ENCODE results near the gene SNRPD2. TPM values are rescaled to one million over a fixed set of nuclear protein-coding genes. Genes with fewer than 3 reads are reported as not detected.
A peak's percentile ranks its signal among the peaks of the same experiment; 100 is the strongest.

SNRPD2 gene
- total and polyA plus RNA-seq, 2 of the 8 experiments (the other 6 are each of a cell fraction or from before 2014, with no cell fraction given), result 645 to 759 TPM

DNA sequence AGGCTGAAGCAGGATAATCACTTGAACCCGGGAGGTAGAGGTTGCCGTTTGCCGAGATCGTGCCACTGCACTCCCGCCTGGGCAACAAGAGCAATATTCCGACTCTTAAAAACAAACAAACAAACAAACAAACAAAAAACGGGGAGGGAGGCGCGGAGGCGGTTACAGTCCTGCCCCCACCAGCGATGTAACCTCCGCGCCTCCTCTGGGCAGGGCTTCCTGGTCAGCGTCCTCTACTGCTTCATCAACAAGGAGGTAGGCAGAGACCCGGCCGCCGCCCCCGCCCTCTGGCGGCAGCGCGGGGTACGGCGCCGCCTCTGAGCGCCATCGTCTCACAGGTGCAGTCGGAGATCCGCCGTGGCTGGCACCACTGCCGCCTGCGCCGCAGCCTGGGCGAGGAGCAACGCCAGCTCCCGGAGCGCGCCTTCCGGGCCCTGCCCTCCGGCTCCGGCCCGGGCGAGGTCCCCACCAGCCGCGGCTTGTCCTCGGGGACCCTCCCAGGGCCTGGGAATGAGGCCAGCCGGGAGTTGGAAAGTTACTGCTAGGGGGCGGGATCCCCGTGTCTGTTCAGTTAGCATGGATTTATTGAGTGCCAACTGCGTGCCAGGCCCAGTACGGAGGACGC lies 10.2 kb downstream of the SNRPD2 start (continued):
- TF ChIP-seq, protein P1, sequence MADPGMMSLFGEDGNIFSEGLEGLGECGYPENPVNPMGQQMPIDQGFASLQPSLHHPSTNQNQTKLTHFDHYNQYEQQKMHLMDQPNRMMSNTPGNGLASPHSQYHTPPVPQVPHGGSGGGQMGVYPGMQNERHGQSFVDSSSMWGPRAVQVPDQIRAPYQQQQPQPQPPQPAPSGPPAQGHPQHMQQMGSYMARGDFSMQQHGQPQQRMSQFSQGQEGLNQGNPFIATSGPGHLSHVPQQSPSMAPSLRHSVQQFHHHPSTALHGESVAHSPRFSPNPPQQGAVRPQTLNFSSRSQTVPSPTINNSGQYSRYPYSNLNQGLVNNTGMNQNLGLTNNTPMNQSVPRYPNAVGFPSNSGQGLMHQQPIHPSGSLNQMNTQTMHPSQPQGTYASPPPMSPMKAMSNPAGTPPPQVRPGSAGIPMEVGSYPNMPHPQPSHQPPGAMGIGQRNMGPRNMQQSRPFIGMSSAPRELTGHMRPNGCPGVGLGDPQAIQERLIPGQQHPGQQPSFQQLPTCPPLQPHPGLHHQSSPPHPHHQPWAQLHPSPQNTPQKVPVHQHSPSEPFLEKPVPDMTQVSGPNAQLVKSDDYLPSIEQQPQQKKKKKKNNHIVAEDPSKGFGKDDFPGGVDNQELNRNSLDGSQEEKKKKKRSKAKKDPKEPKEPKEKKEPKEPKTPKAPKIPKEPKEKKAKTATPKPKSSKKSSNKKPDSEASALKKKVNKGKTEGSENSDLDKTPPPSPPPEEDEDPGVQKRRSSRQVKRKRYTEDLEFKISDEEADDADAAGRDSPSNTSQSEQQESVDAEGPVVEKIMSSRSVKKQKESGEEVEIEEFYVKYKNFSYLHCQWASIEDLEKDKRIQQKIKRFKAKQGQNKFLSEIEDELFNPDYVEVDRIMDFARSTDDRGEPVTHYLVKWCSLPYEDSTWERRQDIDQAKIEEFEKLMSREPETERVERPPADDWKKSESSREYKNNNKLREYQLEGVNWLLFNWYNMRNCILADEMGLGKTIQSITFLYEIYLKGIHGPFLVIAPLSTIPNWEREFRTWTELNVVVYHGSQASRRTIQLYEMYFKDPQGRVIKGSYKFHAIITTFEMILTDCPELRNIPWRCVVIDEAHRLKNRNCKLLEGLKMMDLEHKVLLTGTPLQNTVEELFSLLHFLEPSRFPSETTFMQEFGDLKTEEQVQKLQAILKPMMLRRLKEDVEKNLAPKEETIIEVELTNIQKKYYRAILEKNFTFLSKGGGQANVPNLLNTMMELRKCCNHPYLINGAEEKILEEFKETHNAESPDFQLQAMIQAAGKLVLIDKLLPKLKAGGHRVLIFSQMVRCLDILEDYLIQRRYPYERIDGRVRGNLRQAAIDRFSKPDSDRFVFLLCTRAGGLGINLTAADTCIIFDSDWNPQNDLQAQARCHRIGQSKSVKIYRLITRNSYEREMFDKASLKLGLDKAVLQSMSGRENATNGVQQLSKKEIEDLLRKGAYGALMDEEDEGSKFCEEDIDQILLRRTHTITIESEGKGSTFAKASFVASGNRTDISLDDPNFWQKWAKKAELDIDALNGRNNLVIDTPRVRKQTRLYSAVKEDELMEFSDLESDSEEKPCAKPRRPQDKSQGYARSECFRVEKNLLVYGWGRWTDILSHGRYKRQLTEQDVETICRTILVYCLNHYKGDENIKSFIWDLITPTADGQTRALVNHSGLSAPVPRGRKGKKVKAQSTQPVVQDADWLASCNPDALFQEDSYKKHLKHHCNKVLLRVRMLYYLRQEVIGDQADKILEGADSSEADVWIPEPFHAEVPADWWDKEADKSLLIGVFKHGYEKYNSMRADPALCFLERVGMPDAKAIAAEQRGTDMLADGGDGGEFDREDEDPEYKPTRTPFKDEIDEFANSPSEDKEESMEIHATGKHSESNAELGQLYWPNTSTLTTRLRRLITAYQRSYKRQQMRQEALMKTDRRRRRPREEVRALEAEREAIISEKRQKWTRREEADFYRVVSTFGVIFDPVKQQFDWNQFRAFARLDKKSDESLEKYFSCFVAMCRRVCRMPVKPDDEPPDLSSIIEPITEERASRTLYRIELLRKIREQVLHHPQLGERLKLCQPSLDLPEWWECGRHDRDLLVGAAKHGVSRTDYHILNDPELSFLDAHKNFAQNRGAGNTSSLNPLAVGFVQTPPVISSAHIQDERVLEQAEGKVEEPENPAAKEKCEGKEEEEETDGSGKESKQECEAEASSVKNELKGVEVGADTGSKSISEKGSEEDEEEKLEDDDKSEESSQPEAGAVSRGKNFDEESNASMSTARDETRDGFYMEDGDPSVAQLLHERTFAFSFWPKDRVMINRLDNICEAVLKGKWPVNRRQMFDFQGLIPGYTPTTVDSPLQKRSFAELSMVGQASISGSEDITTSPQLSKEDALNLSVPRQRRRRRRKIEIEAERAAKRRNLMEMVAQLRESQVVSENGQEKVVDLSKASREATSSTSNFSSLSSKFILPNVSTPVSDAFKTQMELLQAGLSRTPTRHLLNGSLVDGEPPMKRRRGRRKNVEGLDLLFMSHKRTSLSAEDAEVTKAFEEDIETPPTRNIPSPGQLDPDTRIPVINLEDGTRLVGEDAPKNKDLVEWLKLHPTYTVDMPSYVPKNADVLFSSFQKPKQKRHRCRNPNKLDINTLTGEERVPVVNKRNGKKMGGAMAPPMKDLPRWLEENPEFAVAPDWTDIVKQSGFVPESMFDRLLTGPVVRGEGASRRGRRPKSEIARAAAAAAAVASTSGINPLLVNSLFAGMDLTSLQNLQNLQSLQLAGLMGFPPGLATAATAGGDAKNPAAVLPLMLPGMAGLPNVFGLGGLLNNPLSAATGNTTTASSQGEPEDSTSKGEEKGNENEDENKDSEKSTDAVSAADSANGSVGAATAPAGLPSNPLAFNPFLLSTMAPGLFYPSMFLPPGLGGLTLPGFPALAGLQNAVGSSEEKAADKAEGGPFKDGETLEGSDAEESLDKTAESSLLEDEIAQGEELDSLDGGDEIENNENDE (IDR thresholded peaks at IDR 0.05; ENCODE audit: insufficient replicate concordance, low read length), result no peak
- TF ChIP-seq, protein P2, sequence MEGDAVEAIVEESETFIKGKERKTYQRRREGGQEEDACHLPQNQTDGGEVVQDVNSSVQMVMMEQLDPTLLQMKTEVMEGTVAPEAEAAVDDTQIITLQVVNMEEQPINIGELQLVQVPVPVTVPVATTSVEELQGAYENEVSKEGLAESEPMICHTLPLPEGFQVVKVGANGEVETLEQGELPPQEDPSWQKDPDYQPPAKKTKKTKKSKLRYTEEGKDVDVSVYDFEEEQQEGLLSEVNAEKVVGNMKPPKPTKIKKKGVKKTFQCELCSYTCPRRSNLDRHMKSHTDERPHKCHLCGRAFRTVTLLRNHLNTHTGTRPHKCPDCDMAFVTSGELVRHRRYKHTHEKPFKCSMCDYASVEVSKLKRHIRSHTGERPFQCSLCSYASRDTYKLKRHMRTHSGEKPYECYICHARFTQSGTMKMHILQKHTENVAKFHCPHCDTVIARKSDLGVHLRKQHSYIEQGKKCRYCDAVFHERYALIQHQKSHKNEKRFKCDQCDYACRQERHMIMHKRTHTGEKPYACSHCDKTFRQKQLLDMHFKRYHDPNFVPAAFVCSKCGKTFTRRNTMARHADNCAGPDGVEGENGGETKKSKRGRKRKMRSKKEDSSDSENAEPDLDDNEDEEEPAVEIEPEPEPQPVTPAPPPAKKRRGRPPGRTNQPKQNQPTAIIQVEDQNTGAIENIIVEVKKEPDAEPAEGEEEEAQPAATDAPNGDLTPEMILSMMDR (IDR thresholded peaks at IDR 0.05; ENCODE audit: control extremely low read depth in 1 of 3, insufficient read depth in 1 of 3, low read depth in 1 of 3, low read length in 3 of 3), result peak; percentile 81 to 96 (median 91)
- TF ChIP-seq KDM4A (IDR thresholded peaks at IDR 0.05; ENCODE audit: low read depth, low read length, severe bottlenecking), result no peak
- no peak for TF ChIP-seq POLR2A (IDR thresholded peaks at IDR 0.05; ENCODE audit: control extremely low read depth in 1 of 2, low read depth in 2 of 2, low read length in 2 of 2)
- no peak for TF ChIP-seq JUN (IDR thresholded peaks at IDR 0.05; ENCODE audit: low read depth, low read length)
- TF ChIP-seq SRF (IDR thresholded peaks at IDR 0.05; ENCODE audit: low read depth, low read length), result no peak
- TF ChIP-seq CHD1 (IDR thresholded peaks at IDR 0.05; ENCODE audit: low read depth, low read length), result no peak
- TF ChIP-seq RNF2 (IDR thresholded peaks at IDR 0.05; ENCODE audit: borderline replicate concordance, low read depth, low read length, missing control alignments, poor library complexity, severe bottlenecking), result no peak

Measured in H1 (cell line).